K562 (cell line): Measurements from ENCODE around the gene PARD3. TPM values are rescaled to one million over a fixed set of nuclear protein-coding genes. Genes with fewer than 3 reads are reported as not detected.

ENCODE experiments used
- ATAC-seq: fragments of 200-7000 bp; cut with Tn5 transposase; 3 replicates; pipeline ENCODE4 v1.9.1; 2020; ENCODE audit warnings: moderate library complexity
- BruUV-seq: library from RNA; stranded (reverse); fragments of 400-500 nt; replicated peaks from 2 replicates; lab custom pipeline; 2021; lab: Mats Ljungman, UMichigan
- CTCF ChIA-PET: fragments of 300-600 bp; formaldehyde crosslinking; extraction: SDS; loops from one replicate; lab custom pipeline; 2021; ENCODE audit warnings: low intra/inter-chr PET ratio; lab: Yijun Ruan, JAX
- POLR2A ChIA-PET: fragments of 300-600, 350-650 bp; sonication (Branson Sonifier 250); formaldehyde crosslinking; extraction: SDS; loops from one replicate; lab custom pipeline; 2021; ENCODE audit warnings: antibody characterized with exemption, inconsistent platforms; lab: Yijun Ruan, JAX
- DNase-seq, 4 experiments: peaks; one replicate each; pipeline versions ENCODE4 v3.0.0 to v3.0.0-alpha.2; 2011 to 2018; ENCODE audit warnings: low spot score in 3 of 4, mixed read lengths in 3 of 4; ENCODE audit errors: extremely low read depth in 1 of 4
- FAIRE-seq: peaks from 2 replicates; lab custom pipeline; 2011; peaks lifted over from hg19 to GRCh38; lab: Jason Lieb, UNC
- H2AFZ ChIP-seq: 2 replicates; pipeline ENCODE4 v1.6.0; 2011; ENCODE audit warnings: low read depth, low read length, control low read depth, inconsistent platforms
- H3K27ac ChIP-seq: fragments of 200-600 bp; 3 replicates; pipeline ENCODE4 v1.8.0; 2011; ENCODE audit warnings: low read depth, mild to moderate bottlenecking, control low read depth, inconsistent platforms, low read length, moderate library complexity, mixed read lengths; ENCODE audit errors: extremely low read depth
- H3K27me3 ChIP-seq, 2 experiments: fragments of 300-600 bp in 1 of 2; 2 replicates in 1 of 2; 3 replicates in 1 of 2; pipeline versions ENCODE4 v1.6.0 to v1.8.0; 2011; ENCODE audit warnings: inconsistent platforms in 2 of 2, low read length in 2 of 2, mild to moderate bottlenecking in 1 of 2, mixed read lengths in 1 of 2, moderate library complexity in 1 of 2; ENCODE audit not compliant: control insufficient read depth in 2 of 2, insufficient read depth in 2 of 2
- H3K36me3 ChIP-seq: fragments of 300-600 bp; 3 replicates; pipeline ENCODE4 v1.8.0; 2011; ENCODE audit warnings: mild to moderate bottlenecking, low read length, inconsistent platforms; ENCODE audit not compliant: control insufficient read depth, insufficient read depth
- H3K4me1 ChIP-seq, 2 experiments: fragments of 200-600 bp in 1 of 2; replicated peaks in 1 of 2; 2 replicates in 1 of 2; 3 replicates in 1 of 2; pipeline versions ENCODE4 v1.5.1 to v1.8.0; 2011; ENCODE audit warnings: inconsistent platforms in 2 of 2, low read length in 2 of 2, mild to moderate bottlenecking in 1 of 2, mixed read lengths in 1 of 2, moderate library complexity in 1 of 2; ENCODE audit not compliant: control insufficient read depth in 2 of 2, insufficient read depth in 2 of 2
- H3K4me2 ChIP-seq: 2 replicates; pipeline ENCODE4 v1.6.1; 2011; ENCODE audit warnings: low read length, control low read depth, inconsistent platforms, mixed read lengths; ENCODE audit not compliant: insufficient read depth
- H3K4me3 ChIP-seq: fragments of 200-600 bp; sonication (generic), shearing (Covaris generic); 2 replicates; pipeline ENCODE4 v1.5.1; 2016; ENCODE audit warnings: control low read depth, inconsistent platforms
- H3K79me2 ChIP-seq: fragments of 200-600 bp; 3 replicates; pipeline ENCODE4 v1.8.0; 2011; ENCODE audit warnings: low read length, inconsistent platforms; ENCODE audit not compliant: control insufficient read depth, insufficient read depth
- H3K9ac ChIP-seq, 2 experiments: 2 replicates each; pipeline versions ENCODE4 v1.6.0 to v1.6.1; 2011; ENCODE audit warnings: low read depth in 2 of 2, low read length in 2 of 2, control low read depth in 1 of 2, inconsistent platforms in 1 of 2, mild to moderate bottlenecking in 1 of 2, mixed read lengths in 1 of 2; ENCODE audit not compliant: insufficient read depth in 1 of 2
- H3K9me1 ChIP-seq: one replicate; pipeline ENCODE4 v1.6.0; 2011; ENCODE audit warnings: inconsistent platforms, mild to moderate bottlenecking, low read length, moderate library complexity; ENCODE audit not compliant: control insufficient read depth, insufficient read depth
- H3K9me3 ChIP-seq: replicated peaks from 2 replicates; pipeline ENCODE4 v1.5.1; 2011; ENCODE audit warnings: low read depth, low read length, inconsistent platforms; ENCODE audit not compliant: control insufficient read depth, insufficient read depth
- H4K20me1 ChIP-seq: replicated peaks from 2 replicates; pipeline ENCODE4 v1.6.1; 2011; ENCODE audit warnings: low read length, inconsistent platforms, mixed read lengths; ENCODE audit not compliant: control insufficient read depth, insufficient read depth
- CBX8 ChIP-seq: fragments of 200-600 bp; sonication (generic); IDR thresholded peaks from 2 replicates; pipeline ENCODE4 v1.6.1; 2012; ENCODE audit warnings: borderline replicate concordance, mixed run types, low read depth, mild to moderate bottlenecking, moderate library complexity, mixed read lengths, low read length, control low read depth, inconsistent platforms; ENCODE audit not compliant: poor library complexity, severe bottlenecking; ENCODE audit errors: extremely low read depth
- CREM ChIP-seq: IDR thresholded peaks from 2 replicates; pipeline ENCODE4 v1.6.1; 2014; ENCODE audit warnings: antibody characterized with exemption, low read depth
- HDAC6 ChIP-seq: IDR thresholded peaks from 2 replicates; pipeline ENCODE4 v1.6.1; 2012; ENCODE audit warnings: low read depth, mild to moderate bottlenecking, control low read depth, inconsistent platforms, low read length, moderate library complexity
- HNRNPK ChIP-seq: fragments of 200-400 bp; formaldehyde crosslinking; IDR thresholded peaks from one replicate; pipeline ENCODE4 v1.6.1; 2018; ENCODE audit warnings: mild to moderate bottlenecking, low read depth, low read length; ENCODE audit not compliant: poor library complexity, severe bottlenecking
- KDM1A ChIP-seq, 2 experiments: fragments of 450-650 bp; IDR thresholded peaks; 2 replicates each; pipeline ENCODE4 v1.6.1; 2016; ENCODE audit warnings: mild to moderate bottlenecking in 2 of 2
- MTF1 ChIP-seq: fragments of 250-450 bp; sonication (Bioruptor Pico); IDR thresholded peaks from 2 replicates; pipeline ENCODE4 v1.9.0; 2021; ENCODE audit warnings: moderate library complexity, mild to moderate bottlenecking, inconsistent platforms, borderline replicate concordance
- PHF21A ChIP-seq: fragments of 450-650 bp; IDR thresholded peaks from 2 replicates; pipeline ENCODE4 v1.6.1; 2017; ENCODE audit warnings: low read depth, borderline replicate concordance
- POLR2AphosphoS2 ChIP-seq: IDR thresholded peaks from 2 replicates; pipeline ENCODE4 v1.6.1; 2012; ENCODE audit warnings: low read length, improper control_type of control experiment
- PRPF4 ChIP-seq: fragments of 200-400 bp; formaldehyde crosslinking; IDR thresholded peaks from one replicate; pipeline ENCODE4 v1.6.1; 2017; ENCODE audit warnings: low read length, low read depth, mild to moderate bottlenecking; ENCODE audit not compliant: insufficient read depth, poor library complexity, severe bottlenecking
- RHOXF2B ChIP-seq: fragments of 250-450 bp; sonication (Bioruptor Pico); conservative IDR thresholded peaks from 2 replicates; pipeline ENCODE4 v1.5.1; 2021
- SMAD2 ChIP-seq: fragments of 150-350 bp; IDR thresholded peaks from 2 replicates; pipeline ENCODE4 v1.6.1; 2014; ENCODE audit warnings: low read depth, mild to moderate bottlenecking, low read length
- TAF9B ChIP-seq: fragments of 450-650 bp; IDR thresholded peaks from 2 replicates; pipeline ENCODE4 v1.6.1; 2018; ENCODE audit warnings: mild to moderate bottlenecking; ENCODE audit not compliant: partially characterized antibody
- ZBTB2 ChIP-seq: fragments of 450-650 bp; IDR thresholded peaks from 2 replicates; pipeline ENCODE4 v1.6.1; 2016; ENCODE audit warnings: antibody characterized with exemption
- ZBTB34 ChIP-seq: fragments of 250-450 bp; sonication (Bioruptor Pico); IDR thresholded peaks from 2 replicates; pipeline ENCODE4 v1.8.0; 2021; ENCODE audit warnings: mild to moderate bottlenecking, moderate library complexity
- ZNF324 ChIP-seq: fragments of 250-450 bp; sonication (Bioruptor Pico); IDR thresholded peaks from 2 replicates; pipeline ENCODE4 v1.4.0; 2020; ENCODE audit warnings: mild to moderate bottlenecking
- ZNF512 ChIP-seq: IDR thresholded peaks from 2 replicates; pipeline ENCODE4 v1.6.1; 2016; ENCODE audit warnings: missing genetic modification characterization, missing compliant biosample characterization
- ZNF551 ChIP-seq: fragments of 250-450 bp; sonication (Bioruptor Pico); IDR thresholded peaks from 2 replicates; pipeline ENCODE4 v1.5.0; 2021; ENCODE audit warnings: mild to moderate bottlenecking, moderate library complexity
- WGBS: fragments of 100-300 bp; shearing (Covaris generic); methylation state at CpG from one replicate; pipeline ENCODE4 v1.1.6; 2016; ENCODE audit warnings: low coverage, mixed read lengths; ENCODE audit not compliant: insufficient coverage; ENCODE audit errors: missing lambda C conversion rate; 5-methylcytosine and 5-hydroxymethylcytosine counted together
- in situ Hi-C: fragments of 300-500 bp; cut with MboI; formaldehyde crosslinking; loops from 4 replicates; pipeline ENCODE4 v1.15.0; 2018; ENCODE audit warnings: inconsistent platforms, mixed read lengths
- intact Hi-C: fragments of 100-400 bp; cut with micrococcal nuclease; formaldehyde crosslinking; loops from 2 replicates; pipeline ENCODE4 v1.14.2; 2022
- polyA plus RNA-seq, 8 experiments: library from polyadenylated mRNA; depleted of rRNA in 4 of 8; stranded (reverse) in 5 of 8; unstranded in 3 of 8; fragments of >200 nt; fragmentation: Nextera tagmentation in 2 of 8; fragmentation: Illumina TruSeq in 1 of 8; extraction: Ambion mirVana in 2 of 8; extraction: Trizol in 1 of 8; gene quantifications; 2 replicates each; pipeline versions ENCODE4 v1.2.1 to v1.2.3, GENCODE V29; 2011 to 2014; ENCODE audit warnings: inconsistent platforms in 1 of 8, missing spikeins in 1 of 8
- total RNA-seq, 7 experiments: library from RNA; depleted of rRNA in 6 of 7; stranded (reverse); fragments of >200 nt in 6 of 7; fragmentation: Illumina TruSeq in 2 of 7; extraction: Trizol in 2 of 7; gene quantifications; 2 replicates each; pipeline versions ENCODE4 v1.2.1 to v1.2.3, GENCODE V29; 2011 to 2021; ENCODE audit warnings: low replicate concordance in 1 of 7

Gene PARD3
- total and polyA plus RNA-seq, 9 of the 15 experiments (the other 6 are each of a cell fraction or from before 2014, with no cell fraction given): 2.7 to 11.7 (median 7.7) TPM

- no peak for TF ChIP-seq HDAC6
- TF ChIP-seq KDM1A (IDR thresholded peaks at IDR 0.05): no peak
- no peak for TF ChIP-seq PRPF4
- no peak for TF ChIP-seq CBX8
- no peak for TF ChIP-seq ZBTB2
- no peak for TF ChIP-seq POLR2AphosphoS2
- no peak for TF ChIP-seq SMAD2
- no peak for TF ChIP-seq TAF9B
- no peak for TF ChIP-seq RHOXF2B
Observed at GRCh38 chr10:34196058-34196433, 619.0 kb downstream of the PARD3 start (continued).

- intact Hi-C loops: no loop called here
- in situ Hi-C loops: no loop called here
- Histone ChIP-seq H3K9me1 (no peaks in the 10 kb centered on the region), H3K4me2 (no peak overlapping the region), H3K4me3 (no peak overlapping the region), H3K9me3 (no peaks in the 10 kb centered on the region), H2AFZ (no peak overlapping the region), H3K36me3 (no peaks in the 10 kb centered on the region), H3K79me2 (no peaks in the 10 kb centered on the region), H3K9ac (no peak overlapping the region), H4K20me1 (no peaks in the 10 kb centered on the region; the same call in 1 of the 2 replicates)
- ATAC-seq (no peak), FAIRE-seq (no peak), DNase-seq (no peak)
- CTCF ChIA-PET: no interaction called here
- no TSS peak for BruUV-seq
- WGBS: 2% methylated on average over 8 of the region's 8 CpGs
- TF ChIP-seq ZBTB34 (no peak), HNRNPK (no peak), ZNF324 (CRISPR knock-in tag) (no peak), PHF21A (no peak), ZNF551 (no peak), CREM (no peak), MTF1 (CRISPR knock-in tag) (no peak), ZNF512 (tag) (no peak), CBX8 (no peak)
- TF ChIP-seq, all 486 proteins: peak for 0
- POLR2A ChIA-PET: no interaction called here
- H3K27ac ChIP-seq: no peak overlapping the region
- H3K4me1 ChIP-seq: no peaks in the 10 kb centered on the region
- H3K27me3 ChIP-seq: no peaks in the 10 kb centered on the region; a peak in 3 of 5 replicates
Observed at GRCh38 chr10:34195364-34196057, 619.6 kb downstream of the PARD3 start.
